IMR-90 (cell line): ENCODE data around the gene MRPL48. TPM values are rescaled to one million over a fixed set of nuclear protein-coding genes. Genes with fewer than 3 reads are reported as not detected.

Experiments used
- ATAC-seq: fragments of 200-7000 bp; cut with Tn5 transposase; 2 replicates; pipeline ENCODE4 v1.9.1; 2020; ENCODE audit warnings: low read depth, mild to moderate bottlenecking, moderate library complexity
- BruUV-seq: library from RNA; stranded (reverse); fragments of 400-500 nt; replicated peaks from 2 replicates; lab custom pipeline; 2021; lab: Mats Ljungman, UMichigan
- CTCF ChIA-PET: fragments of 300-600 bp; formaldehyde crosslinking; extraction: SDS; loops from one replicate; lab custom pipeline; 2021; ENCODE audit warnings: antibody characterized with exemption; lab: Yijun Ruan, JAX
- POLR2A ChIA-PET: fragments of 300-600 bp; sonication (Branson Sonifier 250); formaldehyde crosslinking; loops from one replicate; lab custom pipeline; 2022; ENCODE audit warnings: antibody characterized with exemption; ENCODE audit not compliant: unreplicated experiment; lab: Charles Lee
- DNase-seq: peaks from one replicate; pipeline ENCODE4 v3.0.0; 2013
- H2AFZ ChIP-seq: replicated peaks from 2 replicates; pipeline ENCODE3; 2013; ENCODE audit warnings: low read length, mild to moderate bottlenecking; ENCODE audit not compliant: poor library complexity
- H2AK5ac ChIP-seq: 2 replicates; pipeline ENCODE4 v1.6.1; 2013; ENCODE audit warnings: low read depth, low read length, inconsistent platforms
- H2AK9ac ChIP-seq: replicated peaks from 2 replicates; pipeline ENCODE3; 2013; ENCODE audit warnings: mild to moderate bottlenecking, low read depth, low read length, moderate library complexity; ENCODE audit not compliant: poor library complexity
- H2BK120ac ChIP-seq: 2 replicates; pipeline ENCODE4 v1.6.1; 2013; ENCODE audit warnings: low read depth, low read length, inconsistent platforms
- H2BK15ac ChIP-seq: 3 replicates; pipeline ENCODE4 v1.6.1; 2013; ENCODE audit warnings: low read depth, low read length, inconsistent platforms
- H2BK20ac ChIP-seq: 2 replicates; pipeline ENCODE4 v1.6.1; 2013; ENCODE audit warnings: low read depth, mild to moderate bottlenecking, inconsistent platforms, low read length, moderate library complexity
- H2BK5ac ChIP-seq: 2 replicates; pipeline ENCODE4 v1.6.1; 2013; ENCODE audit warnings: mild to moderate bottlenecking, low read depth, low read length, inconsistent platforms; ENCODE audit not compliant: poor library complexity, severe bottlenecking
- H3K14ac ChIP-seq: replicated peaks from 2 replicates; pipeline ENCODE4 v1.6.1; 2013; ENCODE audit warnings: low read depth, low read length, inconsistent platforms
- H3K18ac ChIP-seq: 2 replicates; pipeline ENCODE4 v1.6.1; 2013; ENCODE audit warnings: low read depth, low read length, control low read depth
- H3K23ac ChIP-seq: 2 replicates; pipeline ENCODE4 v1.6.1; 2013; ENCODE audit warnings: low read depth, low read length, inconsistent platforms
- H3K27ac ChIP-seq: 2 replicates; pipeline ENCODE4 v1.5.1; 2013; ENCODE audit warnings: mild to moderate bottlenecking, control low read depth, low read length; ENCODE audit not compliant: insufficient read depth
- H3K27me3 ChIP-seq: 2 replicates; pipeline ENCODE4 v1.6.1; 2013; ENCODE audit warnings: low read length; ENCODE audit not compliant: control insufficient read depth, insufficient read depth
- H3K36me3 ChIP-seq: 2 replicates; pipeline ENCODE4 v1.6.1; 2013; ENCODE audit warnings: low read length, mixed read lengths; ENCODE audit not compliant: control insufficient read depth, insufficient read depth
- H3K4ac ChIP-seq: 2 replicates; pipeline ENCODE4 v1.6.1; 2013; ENCODE audit warnings: low read depth, low read length, inconsistent platforms
- H3K4me1 ChIP-seq: 2 replicates; pipeline ENCODE4 v1.6.1; 2013; ENCODE audit warnings: low read length, mixed read lengths; ENCODE audit not compliant: control insufficient read depth, insufficient read depth
- H3K4me2 ChIP-seq: 2 replicates; pipeline ENCODE4 v1.6.1; 2013; ENCODE audit warnings: low read depth, mild to moderate bottlenecking, control low read depth, low read length, moderate library complexity
- H3K4me3 ChIP-seq: 2 replicates; pipeline ENCODE4 v1.5.1; 2013; ENCODE audit warnings: low read depth, mild to moderate bottlenecking, control low read depth, low read length, moderate library complexity; ENCODE audit not compliant: insufficient read depth
- H3K56ac ChIP-seq: 2 replicates; pipeline ENCODE4 v1.6.1; 2013; ENCODE audit warnings: low read length, inconsistent platforms; ENCODE audit not compliant: insufficient read depth; ENCODE audit errors: extremely low read depth
- H3K79me1 ChIP-seq, 2 experiments: 2 replicates each; pipeline ENCODE4 v1.6.1; 2013; ENCODE audit warnings: low read length in 2 of 2, inconsistent platforms in 1 of 2, low read depth in 1 of 2
- H3K9ac ChIP-seq: 2 replicates; pipeline ENCODE4 v1.6.1; 2013; ENCODE audit warnings: low read depth, low read length, control low read depth
- H3K9me1 ChIP-seq: 2 replicates; pipeline ENCODE4 v1.6.1; 2013; ENCODE audit warnings: low read length, inconsistent platforms; ENCODE audit not compliant: insufficient read depth
- H3K9me3 ChIP-seq: 2 replicates; pipeline ENCODE4 v1.6.1; 2013; ENCODE audit warnings: low read length; ENCODE audit not compliant: control insufficient read depth, insufficient read depth
- H4K20me1 ChIP-seq: 2 replicates; pipeline ENCODE4 v1.6.1; 2013; ENCODE audit warnings: low read length, inconsistent platforms; ENCODE audit not compliant: insufficient read depth
- H4K5ac ChIP-seq: 2 replicates; pipeline ENCODE4 v1.6.1; 2013; ENCODE audit warnings: mild to moderate bottlenecking, low read depth, low read length, control low read depth
- H4K8ac ChIP-seq, 2 experiments: 2 replicates each; pipeline ENCODE4 v1.6.1; 2013; ENCODE audit warnings: low read depth in 2 of 2, low read length in 2 of 2, control low read depth in 1 of 2, inconsistent platforms in 1 of 2
- H4K91ac ChIP-seq: 2 replicates; pipeline ENCODE4 v1.6.1; 2013; ENCODE audit warnings: low read depth, low read length, inconsistent platforms; ENCODE audit not compliant: insufficient read depth
- BHLHE40 ChIP-seq: fragments of 150-350 bp; IDR thresholded peaks from 2 replicates; pipeline ENCODE4 v1.6.1; 2016; ENCODE audit warnings: mild to moderate bottlenecking, low read depth, low read length
- CEBPB ChIP-seq: IDR thresholded peaks from 2 replicates; pipeline ENCODE4 v1.6.1; 2012; ENCODE audit warnings: low read depth, low read length, improper control_type of control experiment
- CHD1 ChIP-seq: IDR thresholded peaks from 2 replicates; pipeline ENCODE4 v1.6.1; 2012; ENCODE audit warnings: low read depth, low read length, improper control_type of control experiment
- MAFK ChIP-seq: IDR thresholded peaks from 2 replicates; pipeline ENCODE4 v1.6.1; 2012; ENCODE audit warnings: low read depth, low read length, improper control_type of control experiment
- RAD21 ChIP-seq: IDR thresholded peaks from 2 replicates; pipeline ENCODE4 v1.6.1; 2012; ENCODE audit warnings: low read length, improper control_type of control experiment
- RFX5 ChIP-seq: IDR thresholded peaks from 2 replicates; pipeline ENCODE4 v1.8.0; 2012; ENCODE audit warnings: low read depth, mild to moderate bottlenecking, low read length, moderate library complexity
- SMC3 ChIP-seq: fragments of 150-350 bp; IDR thresholded peaks from 2 replicates; pipeline ENCODE4 v1.6.1; 2016; ENCODE audit warnings: low read depth, mild to moderate bottlenecking, antibody characterized with exemption, low read length, moderate library complexity
- WGBS, 2 experiments: methylation state at CpG; one replicate each; pipeline versions ENCODE4 v1.1.5 to v1.1.7; 2013; ENCODE audit warnings: missing lambda C conversion rate in 2 of 2; ENCODE audit not compliant: insufficient read length in 1 of 2; ENCODE audit errors: extremely low coverage in 2 of 2; 5-methylcytosine and 5-hydroxymethylcytosine counted together
- dilution Hi-C: fragments of 300-500 bp; cut with HindIII; formaldehyde crosslinking; loops from one replicate; pipeline ENCODE4 v1.14.3; 2018; ENCODE audit warnings: low sequenced_read_pairs; ENCODE audit not compliant: unreplicated experiment
- in situ Hi-C: fragments of 300-500 bp; cut with MboI; formaldehyde crosslinking; loops from 3 replicates; pipeline ENCODE4 v1.14.3; 2019; ENCODE audit warnings: low sequenced_read_pairs, inconsistent platforms, mixed read lengths
- intact Hi-C: fragments of 100-400 bp; cut with micrococcal nuclease; formaldehyde crosslinking; loops from 2 replicates; pipeline ENCODE4 v1.10.0; 2022
- polyA plus RNA-seq, 3 experiments: library from polyadenylated mRNA; depleted of rRNA; stranded (reverse); fragments of >200 nt; gene quantifications; 2 replicates each; pipeline ENCODE4 v1.2.3, GENCODE V29; 2012; ENCODE audit warnings: low replicate concordance in 1 of 3
- total RNA-seq: library from RNA; depleted of rRNA; stranded (reverse); fragments of >200 nt; gene quantifications from 2 replicates; pipeline ENCODE4 v1.2.3, GENCODE V29; 2012
- TF ChIP-seq, protein P1 (sequence below): fragments of 150-350 bp; IDR thresholded peaks from 2 replicates; pipeline ENCODE4 v1.6.1; 2016; ENCODE audit warnings: low read depth, mild to moderate bottlenecking, low read length, moderate library complexity, borderline replicate concordance

MRPL48 gene
- total and polyA plus RNA-seq, 2 of the 4 experiments (the other 2 are of a cell fraction): 24.0 to 29.4 TPM

DNA sequence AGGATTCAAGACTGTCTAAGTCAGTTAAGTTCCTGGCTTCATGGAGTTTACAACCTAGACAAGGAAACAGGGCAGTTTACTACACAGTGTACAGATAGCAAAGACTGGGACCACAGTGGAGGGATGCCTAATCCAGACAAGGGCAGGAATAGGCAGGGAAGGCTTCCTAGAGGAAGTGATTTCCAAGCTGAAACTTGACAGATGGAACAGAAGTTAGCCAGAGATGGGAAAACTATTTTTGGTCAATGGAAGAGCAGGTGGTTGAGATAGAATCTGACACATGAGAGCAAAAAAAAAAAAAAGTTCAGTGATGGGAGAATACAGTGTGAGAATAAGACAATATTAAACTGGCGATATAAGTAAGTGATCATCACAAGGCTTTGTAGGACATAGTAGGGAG lies 87.7 kb downstream of the MRPL48 start:
- POLR2A ChIA-PET: no interaction called here
- WGBS, 2 experiments: 100% methylated on average over 1 of the region's 1 CpG; no CpG with 5 or more reads in 1 of the 2 experiments

More for the DNA sequence above, 87.7 kb downstream of the MRPL48 start:
- Histone ChIP-seq H4K20me1 (no peaks in the 10 kb centered on the region), H2BK5ac (no peak overlapping the region), H2AK5ac (no peak overlapping the region), H2BK20ac (no peak overlapping the region), H3K27me3 (no peaks in the 10 kb centered on the region), H2BK120ac (no peak overlapping the region), H4K5ac (no peak overlapping the region), H2AFZ (no peak overlapping the region), H3K4ac (no peak overlapping the region), H3K9me3 (no peaks in the 10 kb centered on the region), H3K23ac (peak overlapping the region; percentile 41; the same call in 1 of the 2 replicates), H3K56ac (no peak overlapping the region), H2AK9ac (no peak overlapping the region), H3K4me2 (peak overlapping the region; percentile 97), H3K9ac (peak overlapping the region; percentile 99; the same call in 1 of the 2 replicates), H2BK15ac (no peak overlapping the region), H3K4me1 (peaks cover 5% of the 10 kb centered on the region), H3K4me3 (no peak overlapping the region), H3K18ac (no peak overlapping the region), H3K14ac (peak overlapping the region; percentile 20; the same call in 1 of the 2 replicates), H4K8ac (no peak overlapping the region), H3K27ac (no peak overlapping the region), H3K9me1 (peaks cover 3% of the 10 kb centered on the region; the same call in 1 of the 2 replicates), H3K79me1 (peaks cover 33 to 55% of the 10 kb centered on the region in 2 experiments), H4K91ac (no peak overlapping the region), H3K36me3 (peaks cover 13% of the 10 kb centered on the region)
- intact Hi-C loops: loop anchor here (5.0 kb wide), 1 partner anchor 88 kb away; the partner anchor contains the start of gene MRPL48
- dilution Hi-C loops: no loop called here
- BruUV-seq: no TSS peak
- CTCF ChIA-PET: no interaction called here
- in situ Hi-C loops: no loop called here
- TF ChIP-seq MAFK (no peak), CHD1 (no peak), CEBPB (no peak), RFX5 (no peak), SMC3 (no peak), BHLHE40 (no peak), RAD21 (no peak)
- TF ChIP-seq, protein P1, sequence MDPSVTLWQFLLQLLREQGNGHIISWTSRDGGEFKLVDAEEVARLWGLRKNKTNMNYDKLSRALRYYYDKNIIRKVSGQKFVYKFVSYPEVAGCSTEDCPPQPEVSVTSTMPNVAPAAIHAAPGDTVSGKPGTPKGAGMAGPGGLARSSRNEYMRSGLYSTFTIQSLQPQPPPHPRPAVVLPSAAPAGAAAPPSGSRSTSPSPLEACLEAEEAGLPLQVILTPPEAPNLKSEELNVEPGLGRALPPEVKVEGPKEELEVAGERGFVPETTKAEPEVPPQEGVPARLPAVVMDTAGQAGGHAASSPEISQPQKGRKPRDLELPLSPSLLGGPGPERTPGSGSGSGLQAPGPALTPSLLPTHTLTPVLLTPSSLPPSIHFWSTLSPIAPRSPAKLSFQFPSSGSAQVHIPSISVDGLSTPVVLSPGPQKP: no peak
- ATAC-seq (no peak), DNase-seq (no peak)
